ENCODE data around the gene ATP10A.

DNA sequence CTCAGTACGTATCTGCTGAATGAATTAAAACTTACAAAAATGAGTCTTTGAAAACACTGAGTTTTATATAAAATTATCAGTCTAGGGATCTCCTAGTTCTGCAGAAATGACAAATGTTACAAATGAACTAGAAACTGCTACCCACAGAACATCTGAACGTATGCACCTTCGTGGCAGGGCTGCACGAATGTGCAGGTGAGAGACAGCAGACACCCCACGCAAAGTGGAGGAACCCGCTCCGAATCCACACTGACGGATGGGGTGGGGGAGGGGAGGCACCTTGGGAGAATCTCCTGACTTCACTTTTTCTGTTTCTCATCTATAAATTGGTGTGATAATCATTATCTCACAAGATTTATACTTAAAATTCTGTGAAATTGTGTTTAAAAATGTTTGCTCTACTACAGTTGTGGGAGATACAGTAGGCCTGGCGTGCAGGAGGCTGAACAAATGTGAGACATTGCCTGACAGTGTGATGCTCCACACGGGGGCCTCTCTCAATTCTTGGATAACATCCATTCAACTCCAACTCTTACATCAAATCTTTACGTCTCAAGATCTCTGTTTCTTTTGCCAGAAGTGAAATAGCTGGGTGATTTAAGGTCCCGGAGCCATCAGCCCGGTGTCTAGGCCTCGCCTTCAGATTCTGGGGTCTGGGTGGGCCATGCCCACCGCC lies 86.9 kb downstream of the ATP10A start:
- TF ChIP-seq, protein P1, sequence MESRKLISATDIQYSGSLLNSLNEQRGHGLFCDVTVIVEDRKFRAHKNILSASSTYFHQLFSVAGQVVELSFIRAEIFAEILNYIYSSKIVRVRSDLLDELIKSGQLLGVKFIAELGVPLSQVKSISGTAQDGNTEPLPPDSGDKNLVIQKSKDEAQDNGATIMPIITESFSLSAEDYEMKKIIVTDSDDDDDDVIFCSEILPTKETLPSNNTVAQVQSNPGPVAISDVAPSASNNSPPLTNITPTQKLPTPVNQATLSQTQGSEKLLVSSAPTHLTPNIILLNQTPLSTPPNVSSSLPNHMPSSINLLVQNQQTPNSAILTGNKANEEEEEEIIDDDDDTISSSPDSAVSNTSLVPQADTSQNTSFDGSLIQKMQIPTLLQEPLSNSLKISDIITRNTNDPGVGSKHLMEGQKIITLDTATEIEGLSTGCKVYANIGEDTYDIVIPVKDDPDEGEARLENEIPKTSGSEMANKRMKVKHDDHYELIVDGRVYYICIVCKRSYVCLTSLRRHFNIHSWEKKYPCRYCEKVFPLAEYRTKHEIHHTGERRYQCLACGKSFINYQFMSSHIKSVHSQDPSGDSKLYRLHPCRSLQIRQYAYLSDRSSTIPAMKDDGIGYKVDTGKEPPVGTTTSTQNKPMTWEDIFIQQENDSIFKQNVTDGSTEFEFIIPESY (IDR thresholded peaks at IDR 0.05; ENCODE audit: borderline replicate concordance, low read depth): no peak
- TF ChIP-seq, protein P2, sequence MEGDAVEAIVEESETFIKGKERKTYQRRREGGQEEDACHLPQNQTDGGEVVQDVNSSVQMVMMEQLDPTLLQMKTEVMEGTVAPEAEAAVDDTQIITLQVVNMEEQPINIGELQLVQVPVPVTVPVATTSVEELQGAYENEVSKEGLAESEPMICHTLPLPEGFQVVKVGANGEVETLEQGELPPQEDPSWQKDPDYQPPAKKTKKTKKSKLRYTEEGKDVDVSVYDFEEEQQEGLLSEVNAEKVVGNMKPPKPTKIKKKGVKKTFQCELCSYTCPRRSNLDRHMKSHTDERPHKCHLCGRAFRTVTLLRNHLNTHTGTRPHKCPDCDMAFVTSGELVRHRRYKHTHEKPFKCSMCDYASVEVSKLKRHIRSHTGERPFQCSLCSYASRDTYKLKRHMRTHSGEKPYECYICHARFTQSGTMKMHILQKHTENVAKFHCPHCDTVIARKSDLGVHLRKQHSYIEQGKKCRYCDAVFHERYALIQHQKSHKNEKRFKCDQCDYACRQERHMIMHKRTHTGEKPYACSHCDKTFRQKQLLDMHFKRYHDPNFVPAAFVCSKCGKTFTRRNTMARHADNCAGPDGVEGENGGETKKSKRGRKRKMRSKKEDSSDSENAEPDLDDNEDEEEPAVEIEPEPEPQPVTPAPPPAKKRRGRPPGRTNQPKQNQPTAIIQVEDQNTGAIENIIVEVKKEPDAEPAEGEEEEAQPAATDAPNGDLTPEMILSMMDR (IDR thresholded peaks at IDR 0.05): no peak
- no peak for TF ChIP-seq POLR2AphosphoS5 (IDR thresholded peaks at IDR 0.05; ENCODE audit: low read depth, low read length)
- no peak for TF ChIP-seq TCF12 (IDR thresholded peaks at IDR 0.05)
- TF ChIP-seq ELF1 (IDR thresholded peaks at IDR 0.05): no peak
- TF ChIP-seq, protein P3, sequence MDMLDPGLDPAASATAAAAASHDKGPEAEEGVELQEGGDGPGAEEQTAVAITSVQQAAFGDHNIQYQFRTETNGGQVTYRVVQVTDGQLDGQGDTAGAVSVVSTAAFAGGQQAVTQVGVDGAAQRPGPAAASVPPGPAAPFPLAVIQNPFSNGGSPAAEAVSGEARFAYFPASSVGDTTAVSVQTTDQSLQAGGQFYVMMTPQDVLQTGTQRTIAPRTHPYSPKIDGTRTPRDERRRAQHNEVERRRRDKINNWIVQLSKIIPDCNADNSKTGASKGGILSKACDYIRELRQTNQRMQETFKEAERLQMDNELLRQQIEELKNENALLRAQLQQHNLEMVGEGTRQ (IDR thresholded peaks at IDR 0.05; ENCODE audit: borderline replicate concordance, low read depth, low read length): no peak
- no peak for TF ChIP-seq YY1 (IDR thresholded peaks at IDR 0.05; ENCODE audit: low read depth)
- no peak for TF ChIP-seq RCOR1 (IDR thresholded peaks at IDR 0.05; ENCODE audit: low read length)
- TF ChIP-seq NFIC (IDR thresholded peaks at IDR 0.05; ENCODE audit: borderline replicate concordance): no peak
- no peak for TF ChIP-seq RAD21 (IDR thresholded peaks at IDR 0.05; ENCODE audit: low read length)
